Measurements from ENCODE around the gene SLC22A17. TPM values are rescaled to one million over a fixed set of nuclear protein-coding genes. Genes with fewer than 3 reads are reported as not detected.

SLC22A17 gene
- total RNA-seq, 2 experiments from 2014 or later = not detected

- Histone ChIP-seq H3K27ac (ENCODE audit: low read depth, low read length, poor library complexity, severe bottlenecking) (peak overlapping the region; percentile 37), H4K20me1 (ENCODE audit: insufficient read depth, low read length) (no peaks in the 10 kb centered on the region), H3K79me2 (ENCODE audit: insufficient read depth, low read depth, low read length) (no peaks in the 10 kb centered on the region; the same call in 1 of the 2 replicates), H3K9me2 (ENCODE audit: insufficient read depth, low read length) (no peaks in the 10 kb centered on the region), H3K36me3 (ENCODE audit: insufficient read depth, low read length) (no peaks in the 10 kb centered on the region; the same call in 1 of the 2 replicates), H3K4me3 (ENCODE audit: low read depth, low read length, poor library complexity, severe bottlenecking) (peak overlapping the region; percentile 77), H3K4me2 (ENCODE audit: low read length) (peak overlapping the region; percentile 81), H3K4me1 (ENCODE audit: insufficient read depth, low read length, poor library complexity, severe bottlenecking) (peaks cover 32% of the 10 kb centered on the region), H2AFZ (ENCODE audit: low read length) (peak overlapping the region; percentile 79), H3K9me3 (ENCODE audit: low read length) (no peaks in the 10 kb centered on the region)
- DNase-seq (ENCODE audit: low spot score) = no peak
- intact Hi-C loops (cut with micrococcal nuclease; ENCODE audit: unreplicated experiment) = loop anchor here (2.0 to 10.0 kb wide), 2 partner anchors 14 to 838 kb away; partner anchors contain the start of genes EMC9, PABPN1, PSME2 and RNF31
- TF ChIP-seq CTCF (conservative IDR thresholded peaks at IDR 0.05; ENCODE audit: low read length) (no peak), EZH2phosphoT487 (IDR thresholded peaks at IDR 0.05; ENCODE audit: borderline replicate concordance, low read depth, low read length) (no peak)
- ChIA-PET POLR2A (interaction anchor here (0.6 to 9.4 kb wide), 2 partner anchors 14 kb away, joined by 5 to 122 read pairs; partner anchors contain the start of gene PABPN1), CTCF (ENCODE audit: unreplicated experiment) (interaction anchor here (0.6 to 1.4 kb wide), 3 partner anchors 14 to 215 kb away, joined by 3 to 5 read pairs (median 4); no protein-coding TSS in a partner anchor)
- BruUV-seq (replicated peaks) = no TSS peak
These were observed 45.5 kb downstream of the SLC22A17 start for GRCh38 chr14:23307146-23307530.

GRCh38 chr14:23306412-23307145 lies 46.1 kb downstream of the SLC22A17 start, which contains the start of gene BCL2L2:
BCL2L2 (plus strand) TSS chr14:23306833; CDS start chr14:23307768, 935 bp downstream.
- peak; percentile 74 for DNase-seq (ENCODE audit: low spot score)
- Histone ChIP-seq H3K4me3 (ENCODE audit: low read depth, low read length, poor library complexity, severe bottlenecking) (peak within 1 kb of the TSS; percentile 77), H3K27ac (ENCODE audit: low read depth, low read length, poor library complexity, severe bottlenecking) (peak within 1 kb of the TSS; percentile 37), H3K4me2 (ENCODE audit: low read length) (peak within 1 kb of the TSS; percentile 81), H3K36me3 (ENCODE audit: insufficient read depth, low read length) (no peaks in the 10 kb centered on the region; the same call in 1 of the 2 replicates), H3K4me1 (ENCODE audit: insufficient read depth, low read length, poor library complexity, severe bottlenecking) (peaks cover 32% of the 10 kb centered on the region), H3K9me3 (ENCODE audit: low read length) (no peaks in the 10 kb centered on the region), H4K20me1 (ENCODE audit: insufficient read depth, low read length) (no peaks in the 10 kb centered on the region), H2AFZ (ENCODE audit: low read length) (peak within 1 kb of the TSS; percentile 79), H3K79me2 (ENCODE audit: insufficient read depth, low read depth, low read length) (no peaks in the 10 kb centered on the region; the same call in 1 of the 2 replicates), H3K9me2 (ENCODE audit: insufficient read depth, low read length) (no peaks in the 10 kb centered on the region)
- CTCF ChIA-PET (ENCODE audit: unreplicated experiment) = interaction anchor here (0.6 to 1.5 kb wide), 3 partner anchors 14 to 214 kb away, joined by 3 to 5 read pairs (median 5); no protein-coding TSS in a partner anchor
- BruUV-seq (replicated peaks) = TSS peak; percentile 27
- TF ChIP-seq CTCF (conservative IDR thresholded peaks at IDR 0.05; ENCODE audit: low read length) = no peak
- TF ChIP-seq EZH2phosphoT487 (IDR thresholded peaks at IDR 0.05; ENCODE audit: borderline replicate concordance, low read depth, low read length) = no peak
- intact Hi-C loops (cut with micrococcal nuclease; ENCODE audit: unreplicated experiment) = loop anchor here (2.0 to 10.0 kb wide), 2 partner anchors 14 to 838 kb away; partner anchors contain the start of genes EMC9, PABPN1, PSME2 and RNF31
- POLR2A ChIA-PET = interaction anchor here (0.6 to 9.4 kb wide), 4 partner anchors 14 to 447 kb away, joined by 5 to 122 read pairs (median 11); partner anchors contain the start of genes HOMEZ and PABPN1

All from OCI-LY7 (cell line).